Mesothelial cell of epicardium (in vitro differentiated cells): ENCODE measurements around the gene MRGPRE. TPM values are rescaled to one million over a fixed set of nuclear protein-coding genes. Genes with fewer than 3 reads are reported as not detected.

Experiments used
- DNase-seq, 2 experiments: peaks; one replicate each; pipeline ENCODE4 v3.0.0; 2021; ENCODE audit warnings: low spot score in 2 of 2; ENCODE audit not compliant: unreplicated experiment in 2 of 2
- H3K27ac Mint-ChIP-seq: 2 replicates; pipeline ENCODE4 v1.8.0; 2021; ENCODE audit warnings: mixed read lengths
- H3K27me3 Mint-ChIP-seq: 2 replicates; pipeline ENCODE4 v1.8.0; 2021; ENCODE audit warnings: low read depth, mixed read lengths
- H3K36me3 Mint-ChIP-seq: 2 replicates; pipeline ENCODE4 v1.8.0; 2021; ENCODE audit warnings: mixed read lengths
- H3K4me1 Mint-ChIP-seq: 2 replicates; pipeline ENCODE4 v1.8.0; 2021; ENCODE audit warnings: mixed read lengths
- H3K4me3 Mint-ChIP-seq: 2 replicates; pipeline ENCODE4 v1.8.0; 2021; ENCODE audit warnings: mild to moderate bottlenecking, moderate library complexity, mixed read lengths
- H3K9me3 Mint-ChIP-seq: 2 replicates; pipeline ENCODE4 v1.8.0; 2021; ENCODE audit warnings: mixed read lengths
- CTCF ChIP-seq: fragments of 200-600 bp; sonication (generic); IDR thresholded peaks from one replicate; pipeline ENCODE4 v1.5.0; 2021; ENCODE audit warnings: antibody characterized with exemption; ENCODE audit not compliant: unreplicated experiment
- total RNA-seq: library from RNA; stranded (reverse); gene quantifications from 3 replicates; pipeline ENCODE4 v1.2.1, GENCODE V29; 2021

Gene MRGPRE
- total RNA-seq, 1 donor from 2014 or later = not detected

GRCh38 chr11:3206156-3206921, 25.9 kb downstream of the MRGPRE start:
- peaks cover 51% of the 10 kb centered on the region for H3K27me3 Mint-ChIP-seq
- no peak for DNase-seq
- H3K4me3 Mint-ChIP-seq = no peak overlapping the region
- no peak overlapping the region for H3K27ac Mint-ChIP-seq
- peaks cover 8% of the 10 kb centered on the region for H3K9me3 Mint-ChIP-seq
- no peaks in the 10 kb centered on the region for H3K36me3 Mint-ChIP-seq
- TF ChIP-seq CTCF = no peak
- H3K4me1 Mint-ChIP-seq = no peaks in the 10 kb centered on the region

- TF ChIP-seq CTCF = no peak
- Mint-ChIP-seq H3K27me3 (peaks cover 59% of the 10 kb centered on the region), H3K36me3 (no peaks in the 10 kb centered on the region), H3K4me3 (no peak overlapping the region), H3K4me1 (no peaks in the 10 kb centered on the region), H3K27ac (no peak overlapping the region), H3K9me3 (no peaks in the 10 kb centered on the region)
- no peak for DNase-seq
Observed at GRCh38 chr11:3205261-3206155, 26.7 kb downstream of the MRGPRE start.

- H3K27ac Mint-ChIP-seq = no peak overlapping the region
- no peak overlapping the region for H3K4me3 Mint-ChIP-seq
- H3K4me1 Mint-ChIP-seq = no peaks in the 10 kb centered on the region
- TF ChIP-seq CTCF = no peak
- DNase-seq = no peak
- H3K27me3 Mint-ChIP-seq = peaks cover 65% of the 10 kb centered on the region
- no peaks in the 10 kb centered on the region for H3K9me3 Mint-ChIP-seq
- no peaks in the 10 kb centered on the region for H3K36me3 Mint-ChIP-seq
Observed at GRCh38 chr11:3204141-3205015, 27.8 kb downstream of the MRGPRE start.

GRCh38 chr11:3203221-3204043, 28.8 kb downstream of the MRGPRE start:
- no peaks in the 10 kb centered on the region for H3K9me3 Mint-ChIP-seq
- H3K36me3 Mint-ChIP-seq = no peaks in the 10 kb centered on the region
- TF ChIP-seq CTCF = no peak
- no peak overlapping the region for H3K4me3 Mint-ChIP-seq
- DNase-seq = no peak
- H3K4me1 Mint-ChIP-seq = no peaks in the 10 kb centered on the region
- H3K27me3 Mint-ChIP-seq = peaks cover 65% of the 10 kb centered on the region
- no peak overlapping the region for H3K27ac Mint-ChIP-seq

GRCh38 chr11:3202759-3203158, 29.5 kb downstream of the MRGPRE start:
- Mint-ChIP-seq H3K27me3 (peaks cover 67% of the 10 kb centered on the region), H3K36me3 (no peaks in the 10 kb centered on the region), H3K27ac (no peak overlapping the region), H3K4me3 (no peak overlapping the region), H3K4me1 (no peaks in the 10 kb centered on the region), H3K9me3 (no peaks in the 10 kb centered on the region)
- no peak for DNase-seq
- no peak for TF ChIP-seq CTCF
